GM13976 (cell line): Measurements from ENCODE around the gene CBX7.

Source experiments
- DNase-seq: peaks from one replicate; pipeline ENCODE4 v3.0.0; 2012; ENCODE audit warnings: low spot score
- CTCF ChIP-seq: IDR thresholded peaks from 2 replicates; pipeline ENCODE4 v1.5.1; 2012; ENCODE audit warnings: borderline replicate concordance, mild to moderate bottlenecking; ENCODE audit not compliant: insufficient read depth; ENCODE audit errors: extremely low read depth, missing control alignments, control extremely low read depth
- in situ Hi-C: fragments of 300-500 bp; cut with MboI; formaldehyde crosslinking; loops from one replicate; pipeline ENCODE4 v1.12.0; 2022; ENCODE audit warnings: low sequenced_read_pairs, mixed read lengths, inconsistent platforms; ENCODE audit not compliant: unreplicated experiment

The CBX7 gene

DNA sequence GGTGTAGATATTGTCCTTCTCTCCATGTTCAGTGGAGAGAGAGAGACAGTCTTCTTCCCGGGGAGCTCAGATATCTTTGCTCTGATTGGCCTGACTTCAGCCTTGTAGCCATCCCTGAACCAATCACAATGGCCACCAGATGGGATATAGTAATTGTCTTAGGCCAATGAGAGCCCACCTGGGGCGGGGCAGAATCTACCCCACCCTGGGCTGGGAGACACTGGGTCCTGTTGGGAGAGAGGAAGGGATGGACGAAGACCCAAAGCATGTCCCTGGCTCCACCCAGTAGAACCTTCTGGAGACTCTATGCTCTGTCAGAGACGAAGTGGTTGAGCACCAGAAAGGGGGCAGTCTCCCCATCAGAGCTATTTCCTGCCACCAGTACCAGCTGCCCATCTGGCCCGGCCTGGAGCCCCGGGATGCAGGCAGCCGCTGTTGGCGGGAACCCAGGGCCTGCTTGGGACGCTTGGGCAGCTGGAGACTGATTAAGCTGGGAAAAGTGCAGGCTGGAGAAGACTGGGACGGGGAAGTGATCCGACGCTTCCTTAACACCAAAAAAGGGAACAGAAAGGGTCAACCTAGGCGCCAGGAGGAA, 31.6 kb upstream of the CBX7 start:
- DNase-seq: no peak
- in situ Hi-C loops: no loop called here
- no peak for TF ChIP-seq CTCF

DNA sequence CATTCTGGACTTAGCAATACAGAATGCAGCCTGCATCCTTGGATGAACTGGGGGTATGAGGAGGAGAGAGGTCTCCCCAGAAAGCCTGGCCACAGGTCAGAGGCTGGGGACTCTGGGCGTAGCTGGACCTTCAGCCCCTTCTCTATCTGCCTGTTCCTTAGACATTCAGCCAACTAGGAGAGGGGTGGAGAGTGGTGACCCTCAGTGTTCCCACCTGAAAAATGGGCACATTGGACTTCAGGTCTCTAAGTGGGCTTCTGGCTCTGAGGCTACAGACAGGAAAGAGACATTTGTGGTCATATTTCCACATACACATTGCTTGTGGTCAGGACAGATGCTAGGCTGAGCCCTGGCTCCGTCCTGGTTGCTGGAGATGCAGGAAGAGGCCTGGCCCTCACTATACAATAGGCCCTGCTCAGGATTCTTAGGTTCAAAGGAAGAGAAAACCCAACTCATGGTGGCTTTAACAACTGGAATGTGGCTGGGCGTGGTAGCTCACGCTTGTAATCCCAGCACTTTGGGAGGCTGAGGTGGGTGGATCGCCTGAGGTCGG, 30.1 kb upstream of the CBX7 start:
- no peak for DNase-seq
- TF ChIP-seq CTCF: no peak
- in situ Hi-C loops: no loop called here

- TF ChIP-seq CTCF: no peak
- DNase-seq: no peak
- in situ Hi-C loops: no loop called here
These were observed 29.3 kb upstream of the CBX7 start for GRCh38 chr22:39181778-39182177.

DNA sequence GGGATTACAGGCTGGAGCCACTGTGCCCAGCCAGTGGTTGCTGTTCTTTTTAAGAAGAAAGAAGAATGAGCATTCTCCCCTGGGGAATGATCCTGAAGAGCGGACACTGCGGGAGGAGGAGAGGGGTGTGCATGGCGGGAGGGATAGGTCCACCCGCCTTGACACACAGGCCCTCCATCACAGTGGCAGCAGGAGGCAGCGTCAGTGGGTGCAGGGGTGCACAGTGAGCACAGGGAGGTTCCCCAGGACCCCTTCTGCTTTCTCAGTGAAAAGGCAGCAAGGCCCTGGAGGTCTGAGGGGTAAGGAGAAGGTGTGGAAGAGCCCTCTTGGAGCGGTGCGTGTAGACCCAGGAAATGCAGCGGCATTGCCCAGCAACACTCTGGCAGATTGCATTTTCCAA, 28.9 kb upstream of the CBX7 start:
- in situ Hi-C loops: no loop called here

DNA sequence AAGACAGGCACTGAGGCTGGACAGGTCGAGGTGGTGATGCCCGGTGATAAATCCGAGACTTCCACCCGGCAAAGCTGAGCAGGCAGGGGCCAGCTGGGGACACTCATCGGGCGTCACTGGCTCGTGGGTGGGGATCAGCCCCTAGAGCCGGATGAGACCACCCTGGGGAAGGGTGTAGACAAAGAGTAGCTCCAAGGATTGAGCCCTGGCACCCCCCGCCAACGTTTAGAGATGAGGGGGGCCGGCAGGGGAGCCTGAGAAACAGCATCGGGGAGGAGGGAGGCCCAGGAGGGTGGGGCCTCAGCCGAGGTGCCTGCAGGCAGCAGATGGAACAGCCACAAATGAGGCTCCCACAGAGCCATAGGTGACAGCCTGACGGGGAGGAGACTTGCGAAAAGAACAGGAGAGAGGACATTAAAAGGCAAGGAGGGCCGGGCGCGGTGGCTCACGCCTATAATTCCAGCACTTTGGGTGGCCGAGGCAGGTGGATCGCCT, 27.4 kb upstream of the CBX7 start:
- no peak for DNase-seq
- no peak for TF ChIP-seq CTCF
- in situ Hi-C loops: no loop called here

More for the DNA sequence above, 28.9 kb upstream of the CBX7 start:
- DNase-seq: no peak
- TF ChIP-seq CTCF: no peak

GRCh38 chr22:39179401-39179827, 26.9 kb upstream of the CBX7 start:
- in situ Hi-C loops: no loop called here
- DNase-seq: no peak
- TF ChIP-seq CTCF: no peak
